ENCODE data around the gene SH3PXD2A. TPM values are rescaled to one million over a fixed set of nuclear protein-coding genes. Genes with fewer than 3 reads are reported as not detected.

Gene SH3PXD2A
- total and polyA plus RNA-seq, 9 of the 15 experiments (the other 6 are each of a cell fraction or from before 2014, with no cell fraction given), result 0.41 to 9.3 (median 2.5) TPM

- peak in 1 of 2 experiments; percentile 60; a peak in 1 of 4 replicates for TF ChIP-seq MNT (conservative IDR thresholded peaks at IDR 0.05)
- TF ChIP-seq SNAPC5 (CRISPR knock-in tag; IDR thresholded peaks at IDR 0.05), result no peak
- peak; percentile 74; the same call in 1 of the 2 replicates for TF ChIP-seq MEF2D (tag; conservative IDR thresholded peaks at IDR 0.05; ENCODE audit: low read depth)
- TF ChIP-seq POLR2H (tag; IDR thresholded peaks at IDR 0.05; ENCODE audit: low read depth), result no peak
- no peak for TF ChIP-seq RBM25 (IDR thresholded peaks at IDR 0.05; ENCODE audit: low read depth, low read length, severe bottlenecking)
- TF ChIP-seq POLR2B (IDR thresholded peaks at IDR 0.05; ENCODE audit: low read depth, partially characterized antibody), result no peak
- TF ChIP-seq VEZF1 (CRISPR knock-in tag; IDR thresholded peaks at IDR 0.05), result peak; percentile 90
- no peak for TF ChIP-seq XRCC3 (IDR thresholded peaks at IDR 0.05)
- TF ChIP-seq, protein P1, sequence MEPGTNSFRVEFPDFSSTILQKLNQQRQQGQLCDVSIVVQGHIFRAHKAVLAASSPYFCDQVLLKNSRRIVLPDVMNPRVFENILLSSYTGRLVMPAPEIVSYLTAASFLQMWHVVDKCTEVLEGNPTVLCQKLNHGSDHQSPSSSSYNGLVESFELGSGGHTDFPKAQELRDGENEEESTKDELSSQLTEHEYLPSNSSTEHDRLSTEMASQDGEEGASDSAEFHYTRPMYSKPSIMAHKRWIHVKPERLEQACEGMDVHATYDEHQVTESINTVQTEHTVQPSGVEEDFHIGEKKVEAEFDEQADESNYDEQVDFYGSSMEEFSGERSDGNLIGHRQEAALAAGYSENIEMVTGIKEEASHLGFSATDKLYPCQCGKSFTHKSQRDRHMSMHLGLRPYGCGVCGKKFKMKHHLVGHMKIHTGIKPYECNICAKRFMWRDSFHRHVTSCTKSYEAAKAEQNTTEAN (CRISPR knock-in tag; IDR thresholded peaks at IDR 0.05), result no peak
- TF ChIP-seq BMI1 (IDR thresholded peaks at IDR 0.05; ENCODE audit: low read length), result no peak
Observed at GRCh38 chr10:103618575-103619423, 236.6 kb downstream of the SH3PXD2A start (continued).

Measured in K562 (cell line).